NCI-H748 (cell line): ENCODE data around the gene DGKG.

Experiments
- DNase-seq: peaks from one replicate; lab custom pipeline; 2025; ENCODE audit not compliant: unreplicated experiment; lab: John Stamatoyannopoulos, UW

Gene DGKG

GRCh38 chr3:186280737-186281136 is 81.3 kb downstream of the DGKG start:
- no peak for DNase-seq

- DNase-seq, result peak; percentile 1
These were observed 84.6 kb downstream of the DGKG start for GRCh38 chr3:186277268-186277909.

GRCh38 chr3:186275436-186275835 is 86.6 kb downstream of the DGKG start:
- DNase-seq, result no peak

GRCh38 chr3:186273586-186273985 is 88.4 kb downstream of the DGKG start:
- no peak for DNase-seq

GRCh38 chr3:186270701-186271100 is 91.3 kb downstream of the DGKG start:
- no peak for DNase-seq

- no peak for DNase-seq
These were observed 93.2 kb downstream of the DGKG start for GRCh38 chr3:186268616-186269448.

GRCh38 chr3:186267758-186268157 is 94.3 kb downstream of the DGKG start:
- no peak for DNase-seq

- no peak for DNase-seq
These were observed 97.2 kb downstream of the DGKG start for GRCh38 chr3:186264608-186265400.

GRCh38 chr3:186261638-186262037 is 100.4 kb downstream of the DGKG start:
- DNase-seq, result no peak

- DNase-seq, result no peak
These were observed 101.3 kb downstream of the DGKG start for GRCh38 chr3:186260726-186261125.

GRCh38 chr3:186259612-186260383 is 102.2 kb downstream of the DGKG start:
- DNase-seq, result peak; percentile 42

GRCh38 chr3:186258968-186259367 is 103.1 kb downstream of the DGKG start:
- no peak for DNase-seq

GRCh38 chr3:186257866-186258265 is 104.2 kb downstream of the DGKG start:
- DNase-seq, result no peak

GRCh38 chr3:186255703-186256331 is 106.2 kb downstream of the DGKG start:
- DNase-seq, result peak; percentile 31

GRCh38 chr3:186254676-186255650 is 107.1 kb downstream of the DGKG start:
- no peak for DNase-seq

- no peak for DNase-seq
These were observed 110.0 kb downstream of the DGKG start for GRCh38 chr3:186251948-186252619.

- DNase-seq, result no peak
These were observed 113.2 kb downstream of the DGKG start for GRCh38 chr3:186248850-186249249.
